Activated CD4-positive, alpha-beta T cell treated with anti-CD3 and anti-CD28 coated beads, Interleukin-10, Interleukin-2, amounts not matched to agents 100 ng/mL and 50 ng/mL, durations not matched to agents 16 hours and 8 hours (primary cell): ENCODE measurements around the gene SLC25A21.
"Not testable (repeated sequence)": the region's sequence is repeated elsewhere in the genome, so short reads cannot be mapped to it uniquely, and the experiment has no call there.

ENCODE experiments used
- DNase-seq: peaks from one replicate; pipeline ENCODE4 v3.0.0-alpha.2; 2020

SLC25A21 gene

GRCh38 chr14:36750244-36750643 lies 422.2 kb downstream of the SLC25A21 start:
- no peak for DNase-seq

GRCh38 chr14:36748610-36749213 lies 423.7 kb downstream of the SLC25A21 start:
- no peak for DNase-seq

- peak; percentile 2 for DNase-seq
Measured at GRCh38 chr14:36747411-36748184, 424.8 kb downstream of the SLC25A21 start.

- DNase-seq = no peak
Measured at GRCh38 chr14:36746872-36747271, 425.5 kb downstream of the SLC25A21 start.

- no peak for DNase-seq
Measured at GRCh38 chr14:36741858-36742257, 430.5 kb downstream of the SLC25A21 start.

GRCh38 chr14:36738269-36738668 lies 434.1 kb downstream of the SLC25A21 start:
- DNase-seq = no peak

- DNase-seq = no peak
Measured at GRCh38 chr14:36726128-36726527, 446.3 kb downstream of the SLC25A21 start.

GRCh38 chr14:36724162-36724561 lies 448.2 kb downstream of the SLC25A21 start:
- DNase-seq = no peak

GRCh38 chr14:36723530-36723929 lies 448.9 kb downstream of the SLC25A21 start:
- DNase-seq = no peak

GRCh38 chr14:36721877-36722276 lies 450.5 kb downstream of the SLC25A21 start:
- DNase-seq = no peak

GRCh38 chr14:36720657-36721056 lies 451.7 kb downstream of the SLC25A21 start:
- no peak for DNase-seq

GRCh38 chr14:36719823-36720222 lies 452.6 kb downstream of the SLC25A21 start:
- DNase-seq = no peak

GRCh38 chr14:36718216-36718615 lies 454.2 kb downstream of the SLC25A21 start:
- no peak for DNase-seq

GRCh38 chr14:36717363-36717762 lies 455.0 kb downstream of the SLC25A21 start:
- no peak for DNase-seq

GRCh38 chr14:36716614-36717184 lies 455.7 kb downstream of the SLC25A21 start:
- no peak for DNase-seq

GRCh38 chr14:36713960-36714703 lies 458.3 kb downstream of the SLC25A21 start:
- no peak for DNase-seq

GRCh38 chr14:36707570-36707969 lies 464.8 kb downstream of the SLC25A21 start:
- no peak for DNase-seq

- DNase-seq = no peak
Measured at GRCh38 chr14:36702474-36702873, 469.9 kb downstream of the SLC25A21 start.

GRCh38 chr14:36701132-36701531 lies 471.3 kb downstream of the SLC25A21 start:
- DNase-seq = no peak

- DNase-seq = no peak
Measured at GRCh38 chr14:36700651-36701050, 471.8 kb downstream of the SLC25A21 start.

- DNase-seq = not testable (repeated sequence)
Measured at GRCh38 chr14:36699420-36699819, 473.0 kb downstream of the SLC25A21 start.

- no peak for DNase-seq
Measured at GRCh38 chr14:36690311-36691040, 481.9 kb downstream of the SLC25A21 start.

- no peak for DNase-seq
Measured at GRCh38 chr14:36684946-36685345, 487.5 kb downstream of the SLC25A21 start.
